ENCODE results near the gene PKNOX2. TPM values are rescaled to one million over a fixed set of nuclear protein-coding genes. Genes with fewer than 3 reads are reported as not detected.

The PKNOX2 gene
- total and polyA plus RNA-seq, 4 donors = 3.1 to 10.6 (median 7.9) TPM

GRCh38 chr11:125129316-125129993 lies 35.1 kb upstream of the PKNOX2 start:
- Histone ChIP-seq H3K9ac (ENCODE audit: insufficient read depth in 1 of 2, low read length in 2 of 2) (no peak overlapping the region), H3K27ac (ENCODE audit: low read depth in 1 of 2, low read length in 1 of 2) (no peak overlapping the region), H3K36me3 (ENCODE audit: control insufficient read depth in 4 of 4, insufficient read depth in 4 of 4, low read length in 4 of 4) (no peaks in the 10 kb centered on the region), H3K9me3 (ENCODE audit: control insufficient read depth in 4 of 4, insufficient read depth in 3 of 4, low read length in 3 of 4) (no peaks in the 10 kb centered on the region), H3K4me3 (no peak overlapping the region), H3K27me3 (ENCODE audit: control insufficient read depth in 3 of 3, insufficient read depth in 3 of 3, low read length in 2 of 3) (no peaks in the 10 kb centered on the region), H3K4me1 (ENCODE audit: control insufficient read depth in 5 of 5, insufficient read depth in 5 of 5, low read length in 5 of 5) (peaks cover 0 to 6% (median 0%) of the 10 kb centered on the region in 5 donors)
- WGBS, 2 donors = 73 to 76% methylated on average over 22 of the region's 22 CpGs
- TF ChIP-seq, protein P1, sequence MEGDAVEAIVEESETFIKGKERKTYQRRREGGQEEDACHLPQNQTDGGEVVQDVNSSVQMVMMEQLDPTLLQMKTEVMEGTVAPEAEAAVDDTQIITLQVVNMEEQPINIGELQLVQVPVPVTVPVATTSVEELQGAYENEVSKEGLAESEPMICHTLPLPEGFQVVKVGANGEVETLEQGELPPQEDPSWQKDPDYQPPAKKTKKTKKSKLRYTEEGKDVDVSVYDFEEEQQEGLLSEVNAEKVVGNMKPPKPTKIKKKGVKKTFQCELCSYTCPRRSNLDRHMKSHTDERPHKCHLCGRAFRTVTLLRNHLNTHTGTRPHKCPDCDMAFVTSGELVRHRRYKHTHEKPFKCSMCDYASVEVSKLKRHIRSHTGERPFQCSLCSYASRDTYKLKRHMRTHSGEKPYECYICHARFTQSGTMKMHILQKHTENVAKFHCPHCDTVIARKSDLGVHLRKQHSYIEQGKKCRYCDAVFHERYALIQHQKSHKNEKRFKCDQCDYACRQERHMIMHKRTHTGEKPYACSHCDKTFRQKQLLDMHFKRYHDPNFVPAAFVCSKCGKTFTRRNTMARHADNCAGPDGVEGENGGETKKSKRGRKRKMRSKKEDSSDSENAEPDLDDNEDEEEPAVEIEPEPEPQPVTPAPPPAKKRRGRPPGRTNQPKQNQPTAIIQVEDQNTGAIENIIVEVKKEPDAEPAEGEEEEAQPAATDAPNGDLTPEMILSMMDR (IDR thresholded peaks at IDR 0.05; ENCODE audit: control extremely low read depth, extremely low read depth) = no peak
- ATAC-seq (ENCODE audit: insufficient read depth, low FRiP score) (no peak), DNase-seq (peak in 1 of 3 donors; percentile 14)

GRCh38 chr11:125132071-125132470 lies 32.5 kb upstream of the PKNOX2 start:
- Histone ChIP-seq H3K27ac (ENCODE audit: low read depth in 1 of 2, low read length in 1 of 2) (no peak overlapping the region), H3K9ac (ENCODE audit: insufficient read depth in 1 of 2, low read length in 2 of 2) (no peak overlapping the region), H3K36me3 (ENCODE audit: control insufficient read depth in 4 of 4, insufficient read depth in 4 of 4, low read length in 4 of 4) (no peaks in the 10 kb centered on the region), H3K4me3 (no peak overlapping the region), H3K9me3 (ENCODE audit: control insufficient read depth in 4 of 4, insufficient read depth in 3 of 4, low read length in 3 of 4) (no peaks in the 10 kb centered on the region), H3K27me3 (ENCODE audit: control insufficient read depth in 3 of 3, insufficient read depth in 3 of 3, low read length in 2 of 3) (no peaks in the 10 kb centered on the region), H3K4me1 (ENCODE audit: control insufficient read depth in 5 of 5, insufficient read depth in 5 of 5, low read length in 5 of 5) (peaks cover 0 to 6% (median 0%) of the 10 kb centered on the region in 5 donors)
- DNase-seq = no peak
- no peak for ATAC-seq (ENCODE audit: insufficient read depth, low FRiP score)
- TF ChIP-seq, protein P1 (IDR thresholded peaks at IDR 0.05; ENCODE audit: control extremely low read depth, extremely low read depth) = no peak
- WGBS, 2 donors = 76 to 83% methylated on average over 1 of the region's 1 CpG

DNA sequence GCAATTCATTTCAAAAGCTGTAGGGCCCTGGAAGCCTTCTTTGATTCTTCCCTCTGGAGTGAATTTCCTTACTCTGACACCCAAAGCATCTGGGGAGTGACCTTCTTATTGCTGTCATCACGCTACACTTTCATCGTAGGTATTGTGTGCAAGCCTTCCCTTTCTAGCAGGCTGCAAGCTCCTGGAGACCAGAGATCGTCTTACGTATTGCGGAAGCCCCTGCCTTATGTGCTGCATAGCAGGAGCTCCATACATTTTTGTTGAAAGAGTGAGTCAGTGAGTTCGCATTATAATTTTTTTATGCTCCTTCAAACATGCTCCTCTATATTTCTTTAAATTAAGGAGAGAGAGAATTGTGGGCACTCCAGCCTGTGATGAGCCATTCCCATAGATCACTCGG lies 32.0 kb upstream of the PKNOX2 start:
- WGBS, 2 donors = 85 to 93% methylated on average over 7 of the region's 7 CpGs
- no peak for DNase-seq
- Histone ChIP-seq H3K36me3 (ENCODE audit: control insufficient read depth in 4 of 4, insufficient read depth in 4 of 4, low read length in 4 of 4) (no peaks in the 10 kb centered on the region), H3K27me3 (ENCODE audit: control insufficient read depth in 3 of 3, insufficient read depth in 3 of 3, low read length in 2 of 3) (no peaks in the 10 kb centered on the region), H3K4me1 (ENCODE audit: control insufficient read depth in 5 of 5, insufficient read depth in 5 of 5, low read length in 5 of 5) (peaks cover 0 to 6% (median 0%) of the 10 kb centered on the region in 5 donors), H3K27ac (ENCODE audit: low read depth in 1 of 2, low read length in 1 of 2) (no peak overlapping the region), H3K9ac (ENCODE audit: insufficient read depth in 1 of 2, low read length in 2 of 2) (no peak overlapping the region), H3K4me3 (no peak overlapping the region), H3K9me3 (ENCODE audit: control insufficient read depth in 4 of 4, insufficient read depth in 3 of 4, low read length in 3 of 4) (no peaks in the 10 kb centered on the region)
- ATAC-seq (ENCODE audit: insufficient read depth, low FRiP score) = no peak
- TF ChIP-seq, protein P1 (IDR thresholded peaks at IDR 0.05; ENCODE audit: control extremely low read depth, extremely low read depth) = no peak

- TF ChIP-seq, protein P1 (IDR thresholded peaks at IDR 0.05; ENCODE audit: control extremely low read depth, extremely low read depth) = no peak
- DNase-seq = no peak
Measured at GRCh38 chr11:125136001-125136400, 28.6 kb upstream of the PKNOX2 start.

More at GRCh38 chr11:125136001-125136400, 28.6 kb upstream of the PKNOX2 start:
- Histone ChIP-seq H3K4me1 (ENCODE audit: control insufficient read depth in 5 of 5, insufficient read depth in 5 of 5, low read length in 5 of 5) (peaks cover 0 to 17% (median 0%) of the 10 kb centered on the region in 5 donors), H3K27ac (ENCODE audit: low read depth in 1 of 2, low read length in 1 of 2) (no peak overlapping the region), H3K9ac (ENCODE audit: insufficient read depth in 1 of 2, low read length in 2 of 2) (no peak overlapping the region), H3K4me3 (no peak overlapping the region), H3K9me3 (ENCODE audit: control insufficient read depth in 4 of 4, insufficient read depth in 3 of 4, low read length in 3 of 4) (peaks cover 0 to 2% (median 0%) of the 10 kb centered on the region in 4 donors), H3K27me3 (ENCODE audit: control insufficient read depth in 3 of 3, insufficient read depth in 3 of 3, low read length in 2 of 3) (no peaks in the 10 kb centered on the region), H3K36me3 (ENCODE audit: control insufficient read depth in 4 of 4, insufficient read depth in 4 of 4, low read length in 4 of 4) (no peaks in the 10 kb centered on the region)
- no peak for ATAC-seq (ENCODE audit: insufficient read depth, low FRiP score)

Data from lung (tissue), 12 donors.